HEK293T (cell line): ENCODE results near the gene BHLHE23.

ENCODE experiments used
- BHLHE40 ChIP-seq: fragments of 450-650 bp; IDR thresholded peaks from 2 replicates; pipeline ENCODE4 v1.6.1; 2016; ENCODE audit warnings: mild to moderate bottlenecking, moderate library complexity, borderline replicate concordance
- FOXA1 ChIP-seq: fragments of 450-650 bp; IDR thresholded peaks from 2 replicates; pipeline ENCODE4 v1.6.1; 2016; ENCODE audit warnings: mild to moderate bottlenecking
- FOXK2 ChIP-seq: fragments of 450-650 bp; IDR thresholded peaks from 2 replicates; pipeline ENCODE4 v1.6.1; 2016; ENCODE audit warnings: mild to moderate bottlenecking
- FOXM1 ChIP-seq: fragments of 450-650 bp; IDR thresholded peaks from 2 replicates; pipeline ENCODE4 v1.6.1; 2017; ENCODE audit warnings: mild to moderate bottlenecking, borderline replicate concordance
- HDGF ChIP-seq: fragments of 450-650 bp; IDR thresholded peaks from 2 replicates; pipeline ENCODE4 v1.6.1; 2017; ENCODE audit warnings: antibody characterized with exemption, borderline replicate concordance
- LEF1 ChIP-seq: fragments of 450-650 bp; IDR thresholded peaks from 2 replicates; pipeline ENCODE4 v1.6.1; 2017; ENCODE audit warnings: mild to moderate bottlenecking, borderline replicate concordance
- NFRKB ChIP-seq: fragments of 450-650 bp; IDR thresholded peaks from 2 replicates; pipeline ENCODE4 v1.6.1; 2016; ENCODE audit warnings: mild to moderate bottlenecking, moderate library complexity
- SP1 ChIP-seq: fragments of 450-650 bp; IDR thresholded peaks from 2 replicates; pipeline ENCODE4 v1.6.1; 2017
- SUZ12 ChIP-seq: fragments of 450-650 bp; IDR thresholded peaks from 2 replicates; pipeline ENCODE4 v1.6.1; 2016; ENCODE audit warnings: mild to moderate bottlenecking
- TARDBP ChIP-seq: fragments of 450-650 bp; IDR thresholded peaks from 2 replicates; pipeline ENCODE4 v1.6.1; 2016
- ZNF384 ChIP-seq: fragments of 450-650 bp; IDR thresholded peaks from 2 replicates; pipeline ENCODE4 v1.6.1; 2016

DNA sequence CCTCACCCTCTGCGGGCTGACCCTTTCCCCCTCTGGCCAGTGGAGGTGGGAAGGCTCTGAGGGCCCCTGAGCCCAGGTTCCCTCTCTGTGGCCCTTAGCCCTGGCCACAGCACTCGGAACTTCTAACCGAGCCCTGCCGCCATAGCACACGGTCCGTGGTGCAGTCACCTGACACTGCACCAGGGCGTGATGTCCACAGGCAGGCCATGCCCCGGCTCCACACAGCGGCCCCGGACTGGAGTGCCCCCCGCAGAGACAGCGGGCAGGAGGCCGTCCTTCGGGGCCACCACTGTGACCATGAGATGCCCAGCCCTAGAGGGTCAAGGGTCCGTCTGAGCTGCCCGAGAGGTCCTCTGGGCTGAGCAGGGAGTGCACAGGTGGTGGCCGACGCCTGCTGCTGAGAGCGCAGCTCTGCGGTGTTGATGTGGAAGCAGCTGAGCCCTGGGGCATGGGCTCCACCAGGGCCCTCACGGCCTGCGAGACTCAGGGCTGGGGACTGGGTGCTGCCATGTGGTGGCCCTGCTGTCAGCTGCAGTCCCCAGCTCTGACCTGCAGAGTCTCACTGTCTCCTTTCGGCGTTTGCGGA is 11.2 kb upstream of the BHLHE23 start:
- TF ChIP-seq BHLHE40 (no peak), FOXM1 (no peak), NFRKB (no peak), SUZ12 (no peak), LEF1 (no peak), SP1 (no peak), HDGF (no peak), FOXK2 (no peak), ZNF384 (no peak), TARDBP (no peak), FOXA1 (no peak)
